Stimulated activated CD8-positive, alpha-beta memory T cell treated with anti-CD3 and anti-CD28 coated beads, Interleukin-4, amount 100 ng/mL, for 48 hours (primary cell): ENCODE data around the gene AFTPH.
"Not testable (repeated sequence)": the region's sequence is repeated elsewhere in the genome, so short reads cannot be mapped to it uniquely, and the experiment has no call there.

ENCODE experiments used
- DNase-seq: peaks from one replicate; pipeline ENCODE4 v3.0.0-alpha.2; 2020

The AFTPH gene

GRCh38 chr2:64498438-64498837 is 25.7 kb upstream of the AFTPH start:
- no peak for DNase-seq

GRCh38 chr2:64500549-64500948 is 23.6 kb upstream of the AFTPH start:
- DNase-seq, result no peak

GRCh38 chr2:64501946-64502345 is 22.2 kb upstream of the AFTPH start:
- DNase-seq, result no peak

GRCh38 chr2:64502860-64503259 is 21.3 kb upstream of the AFTPH start:
- DNase-seq, result no peak

GRCh38 chr2:64504774-64505720 is 19.1 kb upstream of the AFTPH start:
- no peak for DNase-seq

- DNase-seq, result no peak
These were observed 17.4 kb upstream of the AFTPH start for GRCh38 chr2:64506686-64507085.

- DNase-seq, result no peak
These were observed 10.1 kb upstream of the AFTPH start for GRCh38 chr2:64514008-64514407.

- no peak for DNase-seq
These were observed 9.0 kb upstream of the AFTPH start for GRCh38 chr2:64515086-64515485.

GRCh38 chr2:64516651-64517510 is 7.2 kb upstream of the AFTPH start:
- no peak for DNase-seq

- no peak for DNase-seq
These were observed 6.6 kb upstream of the AFTPH start for GRCh38 chr2:64517511-64517884.

- DNase-seq, result peak; percentile 78
These were observed 1.2 kb upstream of the AFTPH start for GRCh38 chr2:64522843-64523428.

- DNase-seq, result peak; percentile 60
These were observed 632 bp downstream of the AFTPH start for GRCh38 chr2:64524604-64525316.

- DNase-seq, result peak; percentile 34
These were observed 1.1 kb downstream of the AFTPH start for GRCh38 chr2:64525317-64525613.

GRCh38 chr2:64526034-64526433 is 1.9 kb downstream of the AFTPH start:
- DNase-seq, result no peak

- DNase-seq, result not testable (repeated sequence)
These were observed 6.8 kb downstream of the AFTPH start for GRCh38 chr2:64530946-64531345.

- no peak for DNase-seq
These were observed 7.9 kb downstream of the AFTPH start for GRCh38 chr2:64532030-64532429.

- no peak for DNase-seq
These were observed 9.8 kb downstream of the AFTPH start for GRCh38 chr2:64533882-64534281.

- DNase-seq, result no peak
These were observed 10.2 kb downstream of the AFTPH start for GRCh38 chr2:64534363-64534762.

- DNase-seq, result no peak
These were observed 10.9 kb downstream of the AFTPH start for GRCh38 chr2:64535024-64535423.

GRCh38 chr2:64537991-64538390 is 13.9 kb downstream of the AFTPH start:
- DNase-seq, result no peak

GRCh38 chr2:64538764-64539433 is 14.8 kb downstream of the AFTPH start:
- DNase-seq, result no peak

GRCh38 chr2:64540615-64541014 is 16.5 kb downstream of the AFTPH start:
- no peak for DNase-seq
